Stimulated activated naive CD8-positive, alpha-beta T cell treated with anti-CD3 and anti-CD28 coated beads, Interleukin-15, Interleukin-2, amounts not matched to agents 100 U/mL and 50 U/mL, for 24 hours (primary cell): ENCODE measurements around the gene TBCEL.
"Not testable (repeated sequence)": the region's sequence is repeated elsewhere in the genome, so short reads cannot be mapped to it uniquely, and the experiment has no call there.

ENCODE experiments used
- ATAC-seq: fragments of 150-1000 bp; cut with Tn5 transposase; one replicate; pipeline ENCODE4 v1.10.0; 2021
- DNase-seq: peaks from one replicate; pipeline ENCODE4 v3.0.0; 2021

The TBCEL gene

DNA sequence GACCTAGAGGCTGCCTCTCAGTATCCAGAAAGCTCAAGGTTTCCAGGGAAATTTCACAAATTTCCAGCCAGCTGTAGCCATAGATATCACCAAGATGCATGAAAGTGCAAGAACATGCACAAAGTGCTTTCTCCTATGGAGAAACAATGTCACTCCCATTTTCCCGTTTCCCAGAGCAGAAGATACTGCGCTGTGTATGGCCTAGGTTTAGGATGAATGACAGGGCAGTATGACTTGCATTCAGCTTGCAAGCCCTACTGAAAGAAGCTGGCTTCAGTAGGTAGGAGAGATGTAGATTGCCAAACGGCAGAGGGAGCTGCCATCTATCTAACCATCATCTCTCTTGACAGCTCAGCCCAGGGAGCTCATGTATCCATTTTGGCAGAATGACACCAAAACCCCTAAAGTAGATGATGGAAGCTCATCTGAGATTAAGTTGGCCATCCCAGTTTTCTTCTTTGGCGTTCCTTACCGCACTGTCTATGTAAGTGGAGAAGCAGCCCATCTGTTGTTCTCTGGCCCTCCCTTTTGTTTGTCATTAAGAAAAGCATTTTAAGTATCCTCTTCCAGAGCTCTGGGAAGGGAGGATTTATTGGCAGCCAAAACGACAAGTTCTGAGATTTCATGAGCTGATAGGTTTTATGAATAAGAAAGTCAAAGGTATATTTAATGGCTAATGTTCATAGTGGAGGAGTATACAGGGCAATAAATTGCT, 81.7 kb downstream of the TBCEL start:
- ATAC-seq, result no peak
- no peak for DNase-seq

DNA sequence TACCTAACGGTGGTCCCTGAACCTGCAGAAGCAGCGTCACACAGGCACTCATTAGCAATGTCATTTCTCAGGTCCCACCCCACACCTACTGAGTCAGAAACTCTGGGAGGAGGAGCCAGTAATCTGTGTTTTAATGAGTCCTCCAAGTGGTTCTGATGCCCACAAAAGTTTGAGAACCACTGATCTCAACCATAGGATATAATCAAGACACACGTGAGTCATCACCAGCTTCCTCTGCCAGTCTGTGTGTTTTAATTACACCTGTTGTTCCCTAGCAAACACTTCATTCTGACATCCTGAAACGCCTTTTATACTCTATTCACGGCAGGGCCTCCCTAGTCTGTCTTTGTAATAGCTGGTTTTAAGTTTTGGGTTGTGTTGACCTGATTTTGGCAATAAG, 82.9 kb downstream of the TBCEL start:
- ATAC-seq, result no peak
- no peak for DNase-seq

DNA sequence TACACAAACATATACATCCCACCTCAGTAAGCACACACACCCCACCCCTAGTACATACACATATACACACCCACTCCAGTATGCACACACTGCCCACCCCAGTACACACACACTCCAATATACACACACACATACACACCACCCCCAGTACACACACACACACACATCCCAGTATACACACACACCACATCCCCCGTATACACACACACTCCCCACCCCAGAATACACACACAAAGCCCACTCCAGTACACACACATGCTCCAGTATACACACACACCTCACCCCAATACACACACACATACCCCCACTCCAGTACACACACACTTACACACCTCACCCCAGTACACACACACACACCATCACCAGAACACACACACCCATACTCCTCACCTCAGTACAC, 84.5 kb downstream of the TBCEL start:
- no peak for ATAC-seq
- DNase-seq, result no peak

DNA sequence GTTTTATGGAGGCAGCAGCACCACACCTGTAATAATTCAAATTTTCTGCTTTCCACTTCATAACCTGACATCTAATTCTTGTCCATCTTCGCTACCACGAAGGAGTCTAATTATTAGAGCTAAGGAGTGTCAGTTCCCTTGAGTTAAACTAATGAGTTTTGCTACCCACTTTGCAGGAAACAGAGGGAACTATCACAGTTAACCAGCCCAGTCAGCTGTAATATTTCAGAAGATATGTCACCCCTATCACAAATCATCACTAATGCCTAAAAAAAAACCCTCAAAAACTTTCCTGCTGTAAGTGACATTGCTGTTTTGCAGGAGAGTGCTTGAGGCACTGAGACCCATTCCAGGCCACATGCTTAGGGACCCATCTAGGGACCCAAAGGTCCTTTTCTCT, 85.6 kb downstream of the TBCEL start:
- DNase-seq (no peak), ATAC-seq (no peak)

DNA sequence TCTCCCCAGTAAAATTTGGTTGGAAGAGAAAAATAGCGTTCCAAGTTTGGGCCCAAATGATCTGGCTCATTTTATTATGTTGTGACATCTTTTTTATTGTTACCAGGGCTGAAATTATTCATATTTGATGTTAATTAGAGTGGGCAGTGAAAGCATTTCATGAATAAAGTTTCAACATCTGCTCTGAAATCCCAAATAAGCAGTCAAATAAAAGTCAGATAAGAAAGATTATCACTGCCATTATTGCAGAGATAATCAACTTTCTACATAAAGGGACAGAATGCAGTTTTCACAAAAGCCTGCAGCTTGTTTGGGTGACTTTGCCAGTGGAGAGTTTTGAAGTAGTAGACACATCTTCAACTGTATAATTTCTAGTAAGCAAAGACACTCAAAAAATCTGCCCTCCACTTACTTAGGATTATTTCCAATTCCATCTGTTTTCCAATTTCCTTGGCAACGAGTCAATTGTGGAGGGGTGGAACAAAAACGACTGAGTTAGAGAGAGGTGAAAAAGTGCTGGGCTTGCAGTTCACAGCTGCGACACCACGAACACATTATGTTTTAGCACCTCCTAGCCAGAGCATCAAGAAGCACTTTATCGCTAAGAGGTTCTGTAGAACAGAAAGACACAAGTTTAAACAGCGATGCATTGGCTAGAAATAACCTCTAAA, 86.1 kb downstream of the TBCEL start:
- no peak for DNase-seq

DNA sequence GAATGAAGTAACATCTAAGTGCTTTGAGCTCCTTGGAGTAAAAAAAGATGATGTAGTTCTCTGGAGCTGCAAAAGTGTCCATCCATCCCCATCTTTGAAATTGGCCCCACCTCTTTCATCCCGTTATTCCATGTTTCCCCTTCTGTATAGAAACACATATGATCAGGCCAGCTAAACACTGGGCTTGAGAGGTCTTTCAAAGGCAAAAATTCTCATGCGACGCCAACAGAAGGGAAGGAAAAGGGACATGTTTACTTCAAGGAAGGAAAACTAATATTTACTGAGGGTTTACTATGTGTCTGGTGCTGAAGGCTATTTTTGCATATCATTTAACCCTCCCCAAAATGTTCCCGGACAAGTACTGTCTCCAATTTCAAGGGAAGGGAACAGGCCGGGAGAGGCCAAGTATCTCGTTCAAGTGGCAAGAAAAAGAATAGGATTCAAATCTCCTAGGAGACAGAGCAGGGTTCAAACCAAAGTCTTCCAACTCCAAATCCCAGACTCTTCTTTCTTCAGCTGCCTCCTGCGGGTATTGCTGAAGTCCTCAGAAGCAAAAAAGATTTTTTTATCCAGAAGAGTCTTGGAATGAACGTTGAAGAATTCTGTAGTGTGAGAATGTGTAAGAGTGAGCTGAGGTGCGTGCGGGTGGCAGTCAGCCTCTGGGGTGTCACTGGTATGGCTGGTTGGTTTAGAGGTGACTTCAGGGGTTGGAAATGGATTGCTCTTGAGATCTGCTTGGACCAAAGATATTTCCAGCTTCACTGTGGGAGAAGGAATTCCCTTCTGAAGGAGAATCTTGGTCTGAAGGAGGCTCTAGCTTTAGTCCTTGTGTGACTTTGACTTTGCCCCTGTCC, 87.2 kb downstream of the TBCEL start:
- ATAC-seq (no peak), DNase-seq (no peak)

More for the DNA sequence above, 86.1 kb downstream of the TBCEL start:
- no peak for ATAC-seq

DNA sequence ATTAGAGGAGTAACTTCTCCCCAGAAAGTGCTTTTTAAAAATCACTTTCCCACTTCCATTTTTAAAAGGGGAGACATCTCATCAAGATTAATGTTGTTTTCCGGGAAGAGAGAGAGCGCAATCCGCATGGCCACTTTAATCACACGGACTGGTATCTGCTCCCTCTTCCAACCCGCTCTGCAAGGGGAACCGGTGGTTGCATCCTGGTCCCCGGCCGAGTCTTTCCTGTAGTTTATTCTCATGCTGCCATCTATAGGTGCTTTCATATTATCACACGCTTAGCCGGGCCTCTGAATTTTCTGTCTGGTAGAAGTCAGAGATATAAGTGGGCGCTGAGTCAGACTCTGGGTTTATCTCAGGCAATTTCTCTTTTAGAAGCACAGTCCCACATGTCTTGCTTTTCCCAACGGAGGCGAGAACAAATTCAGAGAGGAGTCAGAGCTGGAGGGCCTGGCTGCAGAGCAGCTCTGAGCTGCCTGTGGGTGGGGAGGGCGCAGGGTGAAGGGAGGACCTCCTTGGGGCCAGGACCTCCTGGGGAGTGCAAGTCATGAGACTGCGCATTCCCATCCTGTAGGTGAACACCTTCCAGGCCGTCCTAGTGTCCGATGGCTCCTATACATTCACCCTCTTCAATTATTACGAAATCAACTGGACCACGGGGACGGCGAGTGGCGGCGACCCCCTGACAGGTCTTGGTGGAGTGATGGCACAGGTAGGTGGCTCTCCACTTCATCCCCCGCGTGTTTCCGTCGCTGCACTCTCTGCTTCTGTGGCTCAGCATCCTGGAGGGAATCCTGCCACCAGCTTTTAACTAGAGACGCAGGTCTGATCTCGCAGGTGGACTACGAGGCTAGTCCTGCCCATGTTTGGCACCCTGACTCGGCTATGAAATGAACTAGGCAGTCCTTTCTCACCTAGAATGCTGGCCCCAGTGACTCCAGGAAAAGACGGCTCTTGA, 88.9 kb downstream of the TBCEL start:
- ATAC-seq, result peak; percentile 68

DNA sequence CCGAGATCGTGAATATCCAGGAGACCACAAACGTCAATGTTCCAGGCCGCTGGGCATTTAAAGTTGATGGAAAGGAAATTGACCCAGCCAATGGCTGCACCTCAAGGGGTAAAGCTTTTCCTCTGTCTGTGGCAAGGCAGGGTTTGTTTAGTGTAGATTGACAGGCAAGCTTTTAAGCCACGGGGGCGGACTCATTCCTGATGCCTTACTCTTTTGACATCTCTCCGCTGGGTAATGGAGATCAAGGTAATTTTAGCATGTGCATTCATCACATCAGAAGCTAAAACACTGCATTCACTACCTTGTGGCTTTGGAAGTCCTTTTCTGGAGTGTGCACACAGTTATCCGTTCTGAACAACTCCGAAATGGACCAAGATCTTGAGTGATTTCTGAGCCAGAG, 89.7 kb downstream of the TBCEL start:
- ATAC-seq, result no peak
- DNase-seq, result no peak

More for the DNA sequence above, 88.9 kb downstream of the TBCEL start:
- peak; percentile 28 for DNase-seq

DNA sequence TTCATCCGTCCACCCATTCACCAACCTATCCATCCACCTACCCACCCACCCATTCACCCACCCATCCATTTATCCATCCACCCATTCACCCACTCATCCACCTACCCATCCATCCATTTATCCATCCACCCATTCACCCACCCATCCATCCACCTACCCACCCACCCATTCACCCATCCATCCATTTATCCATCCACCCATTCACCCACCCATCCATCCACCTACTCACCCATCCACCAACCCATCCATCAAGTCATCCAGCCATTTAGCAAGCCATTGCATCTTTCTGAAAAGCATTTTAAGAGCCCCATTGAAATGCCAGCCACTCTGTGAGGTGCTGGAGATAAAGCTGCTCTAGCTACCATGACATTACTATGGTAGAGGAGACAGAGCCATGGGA, 91.1 kb downstream of the TBCEL start:
- not testable (repeated sequence) for ATAC-seq, DNase-seq

DNA sequence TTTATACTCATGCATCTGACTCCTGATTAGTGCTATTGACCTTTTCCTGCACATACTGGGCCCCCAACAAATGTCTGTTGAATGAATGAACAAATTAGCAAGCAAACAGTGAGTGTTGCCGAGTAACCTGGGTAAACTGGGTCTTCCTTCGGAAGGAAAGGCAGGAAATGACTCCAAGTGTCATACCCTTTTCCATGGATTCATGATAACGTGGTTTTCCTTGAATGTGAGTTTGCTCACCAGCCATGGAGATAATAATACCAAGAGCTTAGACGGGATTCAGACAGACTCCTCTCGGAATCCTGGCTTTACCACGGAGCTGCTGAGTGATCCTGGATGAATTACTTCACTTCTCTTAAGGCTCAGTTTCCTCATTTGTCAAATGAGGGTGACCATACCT, 93.9 kb downstream of the TBCEL start:
- no peak for DNase-seq
- no peak for ATAC-seq

DNA sequence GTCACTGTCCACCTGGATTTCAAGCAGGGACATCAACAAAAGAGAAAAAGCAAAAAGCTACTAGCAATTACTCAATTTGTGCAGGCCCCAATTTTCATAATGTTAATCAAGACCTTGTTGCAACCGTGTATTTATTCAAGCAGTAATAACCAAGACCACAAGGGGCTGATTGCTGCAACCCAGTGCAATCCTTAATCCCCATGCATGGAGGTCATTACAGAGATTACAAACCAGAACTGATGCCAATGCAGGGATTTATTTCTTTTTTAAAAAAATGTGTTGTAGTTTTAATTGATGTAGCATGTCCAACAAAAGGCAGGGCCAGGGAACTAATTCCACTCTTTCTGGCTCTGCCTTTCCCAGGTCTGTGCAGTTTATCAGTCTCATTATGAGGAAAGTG, 95.5 kb downstream of the TBCEL start:
- ATAC-seq (no peak), DNase-seq (no peak)

DNA sequence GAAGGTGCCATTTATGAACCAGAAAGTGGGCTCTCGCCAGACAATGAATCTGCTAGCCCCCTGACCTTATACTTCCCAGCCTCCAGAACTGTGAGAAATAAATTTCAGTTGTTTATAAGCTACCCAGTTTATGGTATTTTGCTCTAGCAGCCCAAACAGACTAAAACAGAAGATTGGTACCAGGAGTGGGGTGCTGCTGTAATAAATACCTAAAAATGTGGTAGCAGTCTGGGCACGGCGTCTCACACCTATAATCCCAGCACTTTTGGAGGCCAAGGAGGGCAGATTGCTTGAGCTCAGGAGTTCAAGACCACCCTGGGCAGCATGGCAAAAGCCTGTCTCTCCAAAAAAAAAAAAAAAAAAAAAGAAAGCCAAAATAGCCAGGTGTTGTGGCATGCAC, 98.4 kb downstream of the TBCEL start:
- ATAC-seq (no peak), DNase-seq (no peak)

DNA sequence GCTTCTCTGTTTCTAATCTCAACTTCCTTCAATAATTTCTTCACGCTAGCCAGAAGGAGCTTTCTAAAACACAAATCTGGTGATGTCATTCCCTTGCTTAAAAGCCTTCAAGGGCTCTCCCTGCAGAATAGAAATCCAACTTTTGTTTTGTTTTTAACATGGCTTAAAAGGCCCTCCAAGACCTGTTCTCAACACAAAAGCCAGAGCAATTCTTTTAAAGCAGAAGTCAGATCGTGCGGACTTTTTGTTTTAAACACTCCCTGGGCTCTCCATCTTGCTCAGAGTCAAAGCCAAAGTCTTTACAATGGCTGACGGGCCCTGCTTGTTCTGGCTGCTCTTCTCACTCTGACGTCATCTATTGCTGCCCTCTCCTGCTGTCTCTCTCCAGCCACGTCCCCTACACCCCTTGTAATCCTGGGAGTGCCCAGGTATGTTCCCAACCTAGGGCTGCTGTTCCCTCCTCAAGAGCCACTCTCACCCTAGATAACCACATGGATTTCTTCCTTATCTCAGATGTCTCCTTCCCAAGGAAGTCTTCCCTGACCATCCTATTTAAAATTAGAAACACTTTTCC, 99.7 kb downstream of the TBCEL start:
- DNase-seq, result no peak
- no peak for ATAC-seq

DNA sequence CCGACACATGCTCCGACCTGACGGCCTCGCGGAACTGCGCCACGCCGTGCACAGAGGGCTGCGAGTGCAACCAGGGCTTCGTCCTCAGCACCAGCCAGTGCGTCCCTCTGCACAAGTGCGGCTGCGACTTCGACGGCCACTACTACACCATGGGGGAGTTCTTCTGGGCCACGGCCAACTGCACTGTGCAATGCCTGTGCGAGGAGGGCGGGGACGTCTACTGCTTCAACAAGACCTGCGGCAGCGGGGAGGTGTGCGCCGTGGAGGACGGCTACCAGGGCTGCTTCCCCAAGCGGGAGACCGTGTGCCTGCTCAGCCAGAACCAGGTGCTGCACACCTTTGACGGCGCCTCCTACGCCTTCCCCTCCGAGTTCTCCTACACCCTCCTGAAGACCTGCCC, 103.9 kb downstream of the TBCEL start:
- DNase-seq (no peak), ATAC-seq (no peak)

DNA sequence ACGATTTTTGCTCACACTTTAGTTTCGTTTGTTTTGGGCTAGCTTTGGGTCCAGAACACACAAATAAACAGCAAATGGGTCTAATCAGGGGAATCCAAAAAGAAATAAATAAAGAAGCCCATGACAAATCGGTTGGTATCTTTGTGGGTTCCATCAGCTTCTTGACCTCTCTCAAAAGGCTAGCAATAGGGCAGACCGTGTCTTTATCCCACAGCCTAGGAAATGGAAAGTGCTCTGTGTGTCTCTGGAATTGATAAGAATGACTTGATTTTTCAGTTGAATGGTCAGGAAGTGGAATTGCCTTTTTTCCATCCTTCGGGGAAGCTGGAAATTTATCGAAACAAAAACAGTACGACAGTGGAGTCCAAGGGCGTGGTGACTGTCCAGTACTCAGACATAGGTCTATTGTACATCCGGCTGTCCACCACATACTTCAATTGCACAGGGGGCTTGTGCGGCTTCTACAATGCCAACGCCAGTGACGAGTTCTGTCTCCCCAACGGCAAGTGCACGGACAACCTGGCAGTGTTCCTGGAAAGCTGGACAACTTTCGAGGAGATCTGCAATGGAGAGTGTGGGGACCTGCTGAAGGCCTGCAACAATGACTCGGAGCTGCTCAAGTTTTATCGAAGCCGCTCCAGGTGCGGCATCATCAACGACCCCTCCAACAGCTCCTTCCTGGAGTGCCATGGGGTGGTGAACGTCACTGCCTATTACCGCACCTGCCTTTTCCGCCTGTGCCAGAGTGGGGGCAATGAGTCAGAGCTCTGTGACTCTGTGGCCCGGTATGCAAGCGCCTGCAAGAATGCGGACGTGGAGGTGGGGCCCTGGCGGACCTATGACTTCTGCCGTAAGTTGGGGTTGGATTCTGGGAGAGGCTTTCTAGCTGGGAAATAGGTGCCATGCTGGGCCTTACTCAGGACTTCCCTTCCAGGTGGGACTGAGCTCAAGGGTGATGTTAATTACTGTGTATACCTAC, 105.7 kb downstream of the TBCEL start:
- no peak for DNase-seq
- ATAC-seq, result no peak

DNA sequence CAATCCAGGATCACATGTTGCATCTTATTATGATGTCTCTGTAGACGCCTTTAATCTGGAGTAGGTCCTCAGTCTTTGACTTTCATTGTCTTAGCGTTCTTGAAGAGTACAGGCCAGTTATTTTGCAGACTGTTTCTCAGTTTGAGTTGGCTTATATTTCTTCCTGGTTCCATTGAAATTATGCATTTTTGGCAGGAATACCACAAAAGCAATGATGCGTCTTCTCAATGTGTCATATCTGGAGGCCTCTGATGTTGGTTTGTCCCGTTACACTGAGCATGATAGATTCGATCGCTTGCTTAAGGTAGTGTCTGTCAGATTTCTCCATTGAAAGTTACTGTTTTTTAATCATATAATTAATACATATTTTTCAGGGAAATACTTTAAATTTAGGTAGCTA, 107.8 kb downstream of the TBCEL start:
- ATAC-seq (no peak), DNase-seq (no peak)

DNA sequence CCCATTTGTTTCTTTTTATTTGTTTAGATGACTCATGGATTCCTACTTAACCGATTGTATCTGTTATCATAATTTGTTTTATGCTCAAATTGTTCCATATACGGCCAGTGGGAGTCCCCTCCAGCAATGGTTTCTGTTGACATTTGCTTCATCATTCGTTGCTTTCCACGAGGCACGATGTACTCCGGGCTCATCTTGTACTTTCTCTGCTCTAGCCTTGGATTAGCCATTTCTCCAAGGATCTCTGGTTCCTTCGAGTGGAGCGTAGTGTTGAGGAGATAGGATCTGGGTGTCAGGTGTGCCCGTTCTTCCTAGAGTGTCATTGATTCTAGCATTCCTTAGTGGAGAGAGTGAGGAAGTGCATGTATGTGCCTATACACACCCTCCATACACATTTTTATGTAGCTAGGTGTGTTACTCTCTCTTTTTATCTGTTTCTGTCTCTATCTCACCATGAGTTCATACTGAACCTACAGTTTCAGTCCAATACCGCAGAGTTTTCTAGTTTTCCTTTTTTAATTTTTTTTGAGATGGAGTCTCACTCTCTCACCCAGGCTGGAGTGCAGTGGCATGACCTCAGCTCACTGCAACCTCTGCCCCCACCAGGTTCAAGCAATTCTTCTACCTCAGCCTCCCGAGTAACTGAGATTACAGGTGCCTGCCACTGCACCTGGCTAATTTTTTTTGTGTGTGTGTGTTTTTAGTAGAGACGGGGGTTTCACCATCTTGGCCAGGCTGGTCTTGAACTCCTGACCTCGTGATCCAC, 108.5 kb downstream of the TBCEL start:
- ATAC-seq, result no peak
- DNase-seq, result no peak

DNA sequence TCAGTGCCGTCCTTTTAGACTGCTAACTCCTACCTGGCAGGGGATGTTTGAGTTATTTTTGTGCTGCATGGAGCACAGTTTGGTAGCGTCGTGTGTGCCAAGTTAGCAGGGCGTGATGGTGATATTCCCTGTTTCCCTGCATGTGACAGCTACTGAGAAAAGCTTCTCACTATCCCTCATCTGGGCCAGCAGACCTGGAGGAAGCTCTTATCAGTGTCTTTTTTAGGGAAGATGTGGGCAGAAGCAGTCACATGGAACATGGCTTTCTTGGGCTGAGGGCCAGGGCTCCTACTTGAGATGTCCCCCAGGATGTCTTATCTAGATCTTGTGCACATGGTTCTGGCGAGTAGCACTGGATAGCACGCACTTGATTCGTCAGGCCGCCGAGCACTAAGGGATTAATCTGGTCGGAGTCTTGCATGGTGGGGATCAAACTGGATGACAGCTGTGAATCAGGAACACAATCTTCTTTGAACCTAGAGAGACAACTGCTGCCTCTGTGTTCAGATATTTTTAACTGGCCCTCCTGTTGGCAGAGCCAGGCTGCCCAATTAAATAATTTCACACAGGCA, 110.9 kb downstream of the TBCEL start:
- DNase-seq (no peak), ATAC-seq (no peak)

DNA sequence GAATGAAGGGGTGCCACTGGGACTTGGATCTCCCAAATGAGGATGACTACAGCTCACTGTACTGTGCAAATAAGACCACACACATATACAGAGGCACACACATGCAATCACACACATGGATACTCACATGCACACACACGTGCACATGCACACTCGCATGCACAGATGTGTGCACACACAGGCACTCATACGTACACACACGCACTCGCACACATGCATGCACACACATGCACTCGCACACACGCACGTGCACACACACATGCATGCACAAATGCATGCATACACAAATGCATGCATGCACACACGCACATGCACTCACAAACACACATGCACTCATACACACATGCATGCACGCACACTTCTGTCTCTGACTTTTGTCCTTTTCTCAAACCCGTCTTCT, 113.1 kb downstream of the TBCEL start:
- no peak for ATAC-seq
- DNase-seq, result no peak
